Calu3 (cell line): ENCODE data around the gene EFCC1. TPM values are rescaled to one million over a fixed set of nuclear protein-coding genes. Genes with fewer than 3 reads are reported as not detected.

ENCODE experiments used
- BruUV-seq: library from RNA; stranded (reverse); fragments of 400-500 nt; replicated peaks from 2 replicates; lab custom pipeline; 2021; lab: Mats Ljungman, UMichigan
- CTCF ChIA-PET: fragments of 300-600 bp; sonication (Branson Sonifier 250); formaldehyde crosslinking; loops from one replicate; lab custom pipeline; 2022; ENCODE audit warnings: antibody characterized with exemption; lab: Charles Lee
- DNase-seq: peaks from one replicate; pipeline ENCODE4 v3.0.0; 2022
- H3K27ac Mint-ChIP-seq: one replicate; pipeline ENCODE4 v1.8.0; 2022; ENCODE audit warnings: mixed read lengths; ENCODE audit not compliant: unreplicated experiment
- H3K27me3 Mint-ChIP-seq: one replicate; pipeline ENCODE4 v1.8.0; 2022; ENCODE audit warnings: mixed read lengths; ENCODE audit not compliant: unreplicated experiment
- H3K36me3 Mint-ChIP-seq: one replicate; pipeline ENCODE4 v1.8.0; 2022; ENCODE audit warnings: mild to moderate bottlenecking, moderate library complexity, mixed read lengths; ENCODE audit not compliant: insufficient read depth, unreplicated experiment
- H3K4me1 Mint-ChIP-seq: one replicate; pipeline ENCODE4 v1.8.0; 2022; ENCODE audit warnings: mild to moderate bottlenecking, low read depth, mixed read lengths; ENCODE audit not compliant: unreplicated experiment
- H3K4me3 Mint-ChIP-seq: one replicate; pipeline ENCODE4 v1.8.0; 2022; ENCODE audit warnings: mild to moderate bottlenecking, low read depth, moderate library complexity, mixed read lengths; ENCODE audit not compliant: unreplicated experiment
- H3K9me3 Mint-ChIP-seq: one replicate; pipeline ENCODE4 v1.8.0; 2022; ENCODE audit warnings: low read depth, mixed read lengths; ENCODE audit not compliant: unreplicated experiment
- CTCF ChIP-seq: fragments of 200-600 bp; IDR thresholded peaks from one replicate; pipeline ENCODE4 v1.8.0; 2022; ENCODE audit warnings: antibody characterized with exemption; ENCODE audit not compliant: unreplicated experiment
- intact Hi-C: fragments of 100-400 bp; cut with micrococcal nuclease; formaldehyde crosslinking; loops from one replicate; pipeline ENCODE4 v1.10.0; 2022; ENCODE audit not compliant: unreplicated experiment
- total RNA-seq: library from RNA; stranded (reverse); gene quantifications from 2 replicates; pipeline ENCODE4 v1.2.3, GENCODE V29; 2022

EFCC1 gene
- total RNA-seq, 1 experiment from 2014 or later, result not detected

- intact Hi-C loops, result loop anchor here (5.0 kb wide), 3 partner anchors 47 to 132 kb away; partner anchors contain the start of genes CNBP and RAB43
- CTCF ChIA-PET, result interaction anchor here (0.6 to 1.7 kb wide), 5 partner anchors 47 to 1863 kb away, joined by 4 to 7 read pairs (median 5); partner anchors contain the start of genes ATP2C1 and COPG1
- Mint-ChIP-seq H3K36me3 (peaks cover 6% of the 10 kb centered on the region), H3K27ac (no peak overlapping the region), H3K4me3 (no peak overlapping the region), H3K4me1 (peaks cover 24% of the 10 kb centered on the region), H3K9me3 (peaks cover 4% of the 10 kb centered on the region), H3K27me3 (peaks cover 14% of the 10 kb centered on the region)
- no peak for DNase-seq
- no peak for TF ChIP-seq CTCF
- BruUV-seq, result no TSS peak
Observed at GRCh38 chr3:129050556-129051295, 49.6 kb downstream of the EFCC1 start.

- no peak for TF ChIP-seq CTCF
- no TSS peak for BruUV-seq
- peaks cover 10% of the 10 kb centered on the region for H3K36me3 Mint-ChIP-seq
- DNase-seq, result no peak
- peaks cover 36% of the 10 kb centered on the region for H3K4me1 Mint-ChIP-seq
- no peak overlapping the region for H3K27ac Mint-ChIP-seq
- H3K9me3 Mint-ChIP-seq, result peaks cover 4% of the 10 kb centered on the region
- H3K4me3 Mint-ChIP-seq, result no peak overlapping the region
- CTCF ChIA-PET, result interaction anchor here (0.7 to 3.2 kb wide), 12 partner anchors 17 to 197 kb away, joined by 3 to 31 read pairs (median 6); partner anchors contain the start of genes COPG1 and RAB43
- intact Hi-C loops, result loop anchor here (2.0 to 5.0 kb wide), 4 partner anchors 45 to 130 kb away; partner anchors contain the start of genes CNBP and RAB43
- H3K27me3 Mint-ChIP-seq, result peaks cover 23% of the 10 kb centered on the region
Observed at GRCh38 chr3:129051871-129052340, 50.8 kb downstream of the EFCC1 start.

GRCh38 chr3:129052675-129053074 is 51.6 kb downstream of the EFCC1 start:
- Mint-ChIP-seq H3K9me3 (peaks cover 4% of the 10 kb centered on the region), H3K4me1 (peaks cover 38% of the 10 kb centered on the region), H3K27me3 (peaks cover 28% of the 10 kb centered on the region)

More at GRCh38 chr3:129052675-129053074, 51.6 kb downstream of the EFCC1 start:
- CTCF ChIA-PET, result interaction anchor here (1.2 to 3.2 kb wide), 12 partner anchors 15 to 197 kb away, joined by 3 to 40 read pairs (median 6); partner anchors contain the start of genes COPG1 and RAB43
- intact Hi-C loops, result loop anchor here (1.0 to 5.0 kb wide), 5 partner anchors 45 to 193 kb away; partner anchors contain the start of genes CNBP and RAB43
- no peak for TF ChIP-seq CTCF
- Mint-ChIP-seq H3K4me3 (no peak overlapping the region), H3K36me3 (peaks cover 10% of the 10 kb centered on the region), H3K27ac (no peak overlapping the region)
- no peak for DNase-seq
- BruUV-seq, result no TSS peak
